ENCODE data around the gene FCER2.

- TF ChIP-seq, protein P1, sequence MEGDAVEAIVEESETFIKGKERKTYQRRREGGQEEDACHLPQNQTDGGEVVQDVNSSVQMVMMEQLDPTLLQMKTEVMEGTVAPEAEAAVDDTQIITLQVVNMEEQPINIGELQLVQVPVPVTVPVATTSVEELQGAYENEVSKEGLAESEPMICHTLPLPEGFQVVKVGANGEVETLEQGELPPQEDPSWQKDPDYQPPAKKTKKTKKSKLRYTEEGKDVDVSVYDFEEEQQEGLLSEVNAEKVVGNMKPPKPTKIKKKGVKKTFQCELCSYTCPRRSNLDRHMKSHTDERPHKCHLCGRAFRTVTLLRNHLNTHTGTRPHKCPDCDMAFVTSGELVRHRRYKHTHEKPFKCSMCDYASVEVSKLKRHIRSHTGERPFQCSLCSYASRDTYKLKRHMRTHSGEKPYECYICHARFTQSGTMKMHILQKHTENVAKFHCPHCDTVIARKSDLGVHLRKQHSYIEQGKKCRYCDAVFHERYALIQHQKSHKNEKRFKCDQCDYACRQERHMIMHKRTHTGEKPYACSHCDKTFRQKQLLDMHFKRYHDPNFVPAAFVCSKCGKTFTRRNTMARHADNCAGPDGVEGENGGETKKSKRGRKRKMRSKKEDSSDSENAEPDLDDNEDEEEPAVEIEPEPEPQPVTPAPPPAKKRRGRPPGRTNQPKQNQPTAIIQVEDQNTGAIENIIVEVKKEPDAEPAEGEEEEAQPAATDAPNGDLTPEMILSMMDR (IDR thresholded peaks at IDR 0.05), result no peak
- TF ChIP-seq POLR2A (IDR thresholded peaks at IDR 0.05), result no peak
Observed at GRCh38 chr19:7640803-7641202, 61.1 kb downstream of the FCER2 start.
